G401 (cell line): Measurements from ENCODE around the gene SCGB1D4. TPM values are rescaled to one million over a fixed set of nuclear protein-coding genes. Genes with fewer than 3 reads are reported as not detected.
A peak's percentile ranks its signal among the peaks of the same experiment; 100 is the strongest.
"Not testable (repeated sequence)": the region's sequence is repeated elsewhere in the genome, so short reads cannot be mapped to it uniquely, and the experiment has no call there.

Source experiments
- DNase-seq: peaks from one replicate; pipeline ENCODE4 v3.0.0-alpha.2; 2015; ENCODE audit warnings: low spot score
- in situ Hi-C: cut with HindIII; loops from 2 replicates; pipeline ENCODE4 v1.10.0; 2016; ENCODE audit warnings: low sequenced_read_pairs, mixed read lengths
- total RNA-seq: library from RNA; depleted of rRNA; stranded (reverse); fragments of >200 nt; shearing (Covaris generic); gene quantifications from 2 replicates; pipeline ENCODE4 v1.2.3, GENCODE V29; 2014; rRNA removed

The SCGB1D4 gene, protein sequence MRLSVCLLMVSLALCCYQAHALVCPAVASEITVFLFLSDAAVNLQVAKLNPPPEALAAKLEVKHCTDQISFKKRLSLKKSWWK
- not detected in 2 replicates for total RNA-seq

DNA sequence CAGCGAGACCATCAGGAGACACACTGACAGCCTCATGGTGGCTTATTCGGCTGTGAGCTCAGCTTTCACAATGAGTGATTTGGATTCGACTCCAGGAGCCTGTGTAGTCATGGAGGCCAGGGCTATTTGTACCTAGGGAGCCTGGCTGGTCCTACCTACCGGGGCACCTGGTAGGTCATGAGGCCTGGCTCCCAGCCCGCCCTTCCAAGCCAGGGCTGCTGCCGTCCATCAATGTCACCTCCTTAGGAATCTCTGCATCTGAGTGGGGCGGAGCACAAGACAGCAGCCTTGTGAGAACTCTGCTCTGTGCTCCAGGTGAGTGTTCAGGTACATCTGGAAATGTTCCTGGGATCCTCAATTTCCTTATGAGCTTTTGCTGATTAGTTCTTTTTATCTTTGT, at the start of gene SCGB1D4:
Gene SCGB1D4, minus strand, starts transcription at position 101 of the 400 bp plus-strand sequence. Its CDS starts 65 bp downstream, at position 36.
- in situ Hi-C loops, result no loop called here
- no peak for DNase-seq

DNA sequence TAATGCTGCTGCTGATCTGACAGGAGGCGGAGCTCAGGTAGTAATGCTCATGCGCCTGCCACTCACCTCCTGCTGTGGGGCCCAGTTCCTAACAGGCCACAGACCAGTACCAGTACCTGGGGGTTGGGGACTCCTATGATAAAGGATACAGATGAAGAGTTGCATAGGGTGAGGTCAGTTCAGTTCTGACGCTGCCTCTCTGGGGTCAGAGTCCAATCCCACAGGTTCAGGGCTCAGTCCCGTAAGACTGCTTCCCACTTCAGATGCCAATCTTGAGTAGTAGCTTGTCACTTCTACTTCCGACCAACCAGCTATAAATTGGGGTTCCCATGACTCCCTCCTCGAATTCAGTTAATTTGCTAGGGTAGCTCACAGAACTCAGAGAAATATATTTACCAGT, 47.0 kb upstream of the SCGB1D4 start:
- no peak for DNase-seq
- in situ Hi-C loops, result no loop called here

DNA sequence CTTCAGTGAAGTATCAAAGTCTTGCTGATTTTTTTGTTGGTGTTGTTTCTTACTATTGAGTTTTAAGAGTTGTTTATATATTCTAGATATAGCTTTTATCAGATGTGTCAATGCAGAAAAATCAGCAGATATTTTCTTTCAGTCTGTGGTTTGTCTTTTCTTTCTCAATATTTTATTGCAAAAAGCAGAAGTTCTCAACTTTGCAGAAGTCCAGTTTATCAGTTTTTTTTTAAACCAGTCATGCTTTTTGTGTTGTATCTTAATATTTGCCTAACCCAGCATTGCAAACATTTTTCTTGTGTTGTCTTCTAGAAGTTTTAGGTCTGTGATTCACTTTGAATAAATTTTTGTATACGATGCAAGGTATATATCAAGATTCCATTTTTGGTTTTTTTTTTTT, 45.3 kb upstream of the SCGB1D4 start:
- in situ Hi-C loops, result no loop called here
- no peak for DNase-seq

DNA sequence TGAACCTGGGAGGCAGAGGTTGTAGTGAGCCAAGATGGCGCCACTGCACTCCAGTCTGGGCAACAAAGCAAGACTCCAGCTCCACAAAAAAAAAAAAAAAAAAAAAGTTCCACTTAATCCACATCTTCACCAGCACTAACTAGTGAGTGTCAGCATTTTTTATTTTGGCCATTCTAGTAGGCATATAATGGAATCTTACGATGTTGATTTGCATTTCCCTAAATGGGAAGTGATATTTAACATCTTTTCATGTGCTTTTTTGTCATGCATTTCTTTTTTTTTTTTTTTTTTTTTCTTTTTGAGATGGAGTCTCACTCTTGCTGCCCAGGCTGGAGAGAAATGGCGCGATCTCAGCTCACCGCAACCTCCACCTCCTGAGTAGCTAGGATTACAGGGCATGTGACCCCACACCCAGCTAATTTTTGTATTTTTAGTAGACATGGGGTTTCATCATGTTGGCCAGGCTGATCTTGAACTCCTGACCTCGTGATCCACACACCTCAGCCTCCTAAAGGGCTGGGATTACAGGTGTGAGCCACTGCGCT, 44.8 kb upstream of the SCGB1D4 start:
- DNase-seq, in situ Hi-C loops: not testable (repeated sequence)

DNA sequence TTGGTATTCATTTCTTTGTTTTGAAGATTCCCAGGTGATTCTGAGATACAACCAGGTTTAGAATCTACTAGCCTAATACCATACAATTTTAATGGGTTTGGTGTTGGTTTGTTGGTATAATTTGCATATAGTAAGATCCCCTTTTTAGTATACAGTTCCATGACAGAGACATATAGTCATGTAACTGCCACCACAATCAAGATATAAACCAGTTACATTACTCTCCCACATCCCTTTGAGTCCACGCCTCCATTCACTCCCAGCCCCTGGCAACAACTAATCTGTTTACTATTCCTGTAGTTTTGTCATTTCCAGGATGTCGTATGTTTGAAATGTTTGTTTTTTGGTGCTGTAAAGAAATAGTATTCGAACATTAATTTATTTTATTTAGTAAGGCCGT, 42.7 kb upstream of the SCGB1D4 start:
- in situ Hi-C loops, result no loop called here
- no peak for DNase-seq

DNA sequence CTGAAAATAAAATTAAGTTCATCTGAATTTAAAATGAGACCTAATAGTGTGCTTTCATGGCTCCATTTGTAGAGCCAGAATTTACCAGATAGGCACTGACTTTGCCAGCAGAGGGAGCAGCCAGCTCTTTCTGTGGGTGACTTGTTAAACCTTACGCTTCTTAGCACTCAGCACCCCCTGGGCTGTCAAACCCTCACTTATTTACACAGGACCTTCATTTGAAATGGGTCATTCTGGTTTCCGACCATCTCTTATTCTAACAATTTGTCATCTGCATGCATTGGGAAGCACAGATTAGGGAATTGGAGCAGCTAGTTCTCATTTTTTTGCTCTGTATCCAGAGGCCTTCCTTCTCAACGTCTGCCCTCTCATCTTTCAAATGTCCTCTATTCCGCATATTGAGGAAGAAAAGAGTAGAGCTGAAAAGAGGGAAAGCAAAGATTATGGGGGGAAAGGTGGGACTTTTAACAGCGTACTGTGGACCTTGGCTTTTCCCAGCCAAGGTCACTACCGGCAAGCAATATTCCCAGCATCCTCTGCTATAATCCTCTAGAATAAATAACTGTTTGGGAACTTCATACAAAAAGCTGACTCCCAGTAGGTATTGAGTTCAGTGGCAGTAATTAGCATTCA, 41.5 kb upstream of the SCGB1D4 start:
- in situ Hi-C loops, result no loop called here

DNA sequence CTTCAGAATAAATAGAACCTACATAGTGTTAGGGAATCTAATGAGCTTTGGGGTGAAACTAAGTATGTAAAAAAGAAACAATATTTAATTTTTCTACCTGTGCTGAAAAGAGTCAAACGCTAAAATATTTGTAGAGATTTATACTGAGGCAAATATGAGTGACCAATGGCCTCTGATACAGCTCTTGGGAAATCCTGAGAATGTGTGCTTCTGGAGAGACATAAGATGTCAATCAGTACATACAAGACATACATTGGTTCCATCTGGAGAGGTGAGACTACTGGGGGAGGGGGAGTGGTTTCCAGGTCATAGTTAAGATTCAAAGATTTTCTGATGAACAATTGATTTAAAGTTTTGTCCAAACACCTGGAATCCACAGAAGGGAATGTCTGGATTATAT, 39.3 kb upstream of the SCGB1D4 start:
- in situ Hi-C loops, result no loop called here
- DNase-seq, result no peak

More for the DNA sequence above, 41.5 kb upstream of the SCGB1D4 start:
- DNase-seq, result peak; percentile 91

DNA sequence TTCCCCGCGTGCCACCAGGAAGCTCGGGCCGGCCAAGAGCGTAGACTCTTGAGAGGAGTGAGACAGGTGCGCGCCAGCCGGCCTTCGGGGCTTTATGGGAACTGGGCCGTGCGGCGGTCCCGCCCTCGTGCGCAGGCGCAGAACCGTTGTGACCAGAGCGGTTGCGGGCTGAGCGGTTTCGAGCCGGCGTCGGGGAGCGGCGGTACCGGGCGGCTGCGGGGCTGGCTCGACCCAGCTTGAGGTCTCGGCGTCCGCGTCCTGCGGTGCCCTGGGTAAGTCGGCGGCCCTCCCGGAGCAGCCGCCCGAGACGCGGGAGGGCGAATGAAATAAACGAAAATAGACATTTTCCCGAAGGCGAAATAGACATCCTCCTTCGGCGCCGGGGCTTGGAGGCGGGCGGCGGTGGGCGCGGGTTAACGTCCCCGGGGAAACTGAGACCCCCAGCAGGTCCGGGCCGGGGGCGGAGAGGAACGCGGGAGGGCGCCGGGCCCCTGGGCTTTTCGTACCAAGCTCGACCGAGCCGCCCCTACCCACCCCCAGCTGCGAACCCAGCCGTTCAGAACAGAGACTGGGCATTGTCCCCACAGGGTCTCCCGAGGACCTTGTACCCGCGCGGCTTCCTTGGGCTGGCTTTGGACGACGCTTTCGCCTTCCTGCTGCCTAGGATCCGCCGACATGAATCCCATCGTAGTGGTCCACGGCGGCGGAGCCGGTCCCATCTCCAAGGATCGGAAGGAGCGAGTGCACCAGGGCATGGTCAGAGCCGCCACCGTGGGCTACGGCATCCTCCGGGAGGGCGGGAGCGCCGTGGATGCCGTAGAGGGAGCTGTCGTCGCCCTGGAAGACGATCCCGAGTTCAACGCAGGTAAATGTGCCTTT, 38.7 kb upstream of the SCGB1D4 start, which contains the start of gene ASRGL1:
Gene ASRGL1, plus strand, starts transcription at position 146 of the 879 bp plus-strand sequence. Its CDS starts 530 bp downstream, at position 676.
- peak; percentile 87 for DNase-seq
- in situ Hi-C loops, result no loop called here

DNA sequence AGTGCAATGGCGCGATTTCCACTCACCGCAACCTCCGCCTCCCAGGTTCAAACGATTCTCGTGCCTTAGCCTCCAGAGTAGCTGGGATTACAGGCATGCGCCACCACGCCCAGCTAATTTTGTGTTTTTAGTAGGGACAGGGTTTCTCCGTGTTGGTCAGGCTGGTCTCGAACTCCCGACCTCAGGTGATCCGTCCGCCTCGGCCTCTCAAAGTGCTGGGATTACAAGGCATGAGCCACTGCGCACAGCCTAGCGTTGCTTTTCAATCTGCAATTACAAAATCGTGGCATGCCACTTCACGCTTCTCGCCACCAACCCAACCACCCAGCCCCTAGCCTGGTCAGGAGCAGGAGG, 38.1 kb upstream of the SCGB1D4 start:
- in situ Hi-C loops, result not testable (repeated sequence)

DNA sequence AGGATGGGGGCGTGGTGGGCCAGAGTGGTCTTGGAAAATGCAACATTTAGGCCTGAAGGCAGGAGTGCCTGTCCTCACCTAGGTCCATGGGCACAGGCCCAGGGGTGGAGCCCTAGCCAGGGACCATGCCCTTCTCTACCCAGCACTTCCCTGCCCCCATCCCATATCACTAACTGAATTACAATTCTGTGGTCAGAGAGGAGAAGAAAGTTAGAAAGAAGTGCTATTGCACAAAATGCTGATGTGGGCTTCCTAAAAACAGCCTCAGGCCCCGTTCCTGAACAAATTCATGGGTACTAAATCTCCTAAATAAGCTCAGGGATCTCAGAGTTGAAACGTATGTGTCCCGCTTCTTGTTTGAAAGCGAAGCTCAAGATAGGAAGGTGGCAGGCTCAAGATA, 34.9 kb upstream of the SCGB1D4 start:
- in situ Hi-C loops, result no loop called here
- no peak for DNase-seq

More for the DNA sequence above, 38.1 kb upstream of the SCGB1D4 start:
- not testable (repeated sequence) for DNase-seq

DNA sequence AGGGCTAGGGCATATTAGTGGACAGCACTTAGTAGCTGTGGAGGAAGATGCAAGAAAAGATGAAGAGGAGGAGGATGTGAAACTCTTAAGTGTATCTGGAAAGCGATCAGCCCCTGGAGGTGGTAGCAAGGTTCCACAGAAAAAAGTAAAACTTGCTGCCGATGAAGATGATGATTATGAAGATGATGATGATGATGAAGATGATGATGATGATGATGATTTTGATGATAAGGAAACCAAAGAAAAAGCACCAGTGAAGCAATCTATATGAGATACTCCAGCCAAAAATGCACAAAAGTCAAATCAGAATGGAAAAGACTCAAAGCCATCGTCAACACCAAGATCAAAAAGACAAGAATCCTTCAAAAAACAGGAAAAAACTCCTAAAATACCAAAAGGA, 32.4 kb upstream of the SCGB1D4 start:
- DNase-seq, in situ Hi-C loops: not testable (repeated sequence)

DNA sequence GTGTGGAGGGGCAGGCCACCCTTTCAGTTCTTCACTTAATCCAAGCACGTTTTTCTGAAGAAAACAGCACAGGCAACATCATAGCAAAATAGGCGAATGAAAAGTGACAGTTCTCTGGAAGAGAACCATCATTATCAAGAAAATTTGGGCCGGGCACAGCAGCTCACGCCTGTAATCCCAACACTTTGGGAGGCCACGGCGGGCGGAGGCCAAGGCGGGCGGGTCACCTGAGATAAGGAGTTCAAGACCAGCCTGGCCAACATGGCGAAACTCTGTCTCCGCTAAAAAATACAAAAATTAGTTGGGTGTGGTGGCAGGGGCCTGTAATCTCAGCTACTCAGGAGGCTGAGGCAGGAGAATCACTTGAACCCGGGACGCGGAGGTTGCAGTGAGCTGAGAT, 28.7 kb upstream of the SCGB1D4 start:
- DNase-seq, in situ Hi-C loops: not testable (repeated sequence)

DNA sequence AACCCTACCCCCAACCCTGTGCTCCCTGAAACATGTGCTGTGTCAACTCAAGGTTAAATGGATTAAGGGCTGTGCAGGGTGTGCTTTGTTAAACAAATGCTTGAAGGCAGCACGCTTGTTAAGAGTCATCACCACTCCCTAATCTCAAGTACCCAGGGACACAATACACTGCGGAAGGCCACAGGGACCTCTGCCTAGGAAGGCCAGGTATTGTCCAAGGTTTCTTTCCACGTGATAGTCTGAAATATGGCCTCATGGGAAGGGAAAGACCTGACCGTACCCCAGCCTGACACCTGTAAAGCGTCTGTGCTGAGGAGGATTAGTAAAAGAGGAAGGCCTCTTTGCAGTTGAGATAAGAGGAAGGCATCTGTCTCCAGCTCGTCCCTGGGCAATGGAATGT, 27.8 kb upstream of the SCGB1D4 start:
- not testable (repeated sequence) for DNase-seq

DNA sequence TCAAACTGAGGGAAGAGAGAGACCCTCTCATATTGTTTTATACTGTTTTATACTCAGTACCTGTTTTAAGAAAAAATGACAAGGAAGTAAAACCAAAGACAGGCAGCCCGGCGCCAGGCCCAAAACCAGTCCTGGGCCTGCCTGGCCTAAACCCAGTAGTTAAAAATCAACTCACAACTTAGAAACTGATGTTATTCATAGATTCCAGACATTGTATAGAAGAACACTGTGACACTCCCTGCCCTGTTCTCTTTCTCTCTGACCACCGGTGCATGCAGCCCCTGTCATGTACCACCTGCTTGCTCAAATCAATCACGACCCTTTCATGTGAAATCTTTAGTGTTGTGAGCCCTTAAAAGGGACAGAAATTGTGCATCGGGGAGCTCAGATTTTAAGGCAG, 26.9 kb upstream of the SCGB1D4 start:
- in situ Hi-C loops, DNase-seq: not testable (repeated sequence)

More for the DNA sequence above, 27.8 kb upstream of the SCGB1D4 start:
- in situ Hi-C loops, result not testable (repeated sequence)

DNA sequence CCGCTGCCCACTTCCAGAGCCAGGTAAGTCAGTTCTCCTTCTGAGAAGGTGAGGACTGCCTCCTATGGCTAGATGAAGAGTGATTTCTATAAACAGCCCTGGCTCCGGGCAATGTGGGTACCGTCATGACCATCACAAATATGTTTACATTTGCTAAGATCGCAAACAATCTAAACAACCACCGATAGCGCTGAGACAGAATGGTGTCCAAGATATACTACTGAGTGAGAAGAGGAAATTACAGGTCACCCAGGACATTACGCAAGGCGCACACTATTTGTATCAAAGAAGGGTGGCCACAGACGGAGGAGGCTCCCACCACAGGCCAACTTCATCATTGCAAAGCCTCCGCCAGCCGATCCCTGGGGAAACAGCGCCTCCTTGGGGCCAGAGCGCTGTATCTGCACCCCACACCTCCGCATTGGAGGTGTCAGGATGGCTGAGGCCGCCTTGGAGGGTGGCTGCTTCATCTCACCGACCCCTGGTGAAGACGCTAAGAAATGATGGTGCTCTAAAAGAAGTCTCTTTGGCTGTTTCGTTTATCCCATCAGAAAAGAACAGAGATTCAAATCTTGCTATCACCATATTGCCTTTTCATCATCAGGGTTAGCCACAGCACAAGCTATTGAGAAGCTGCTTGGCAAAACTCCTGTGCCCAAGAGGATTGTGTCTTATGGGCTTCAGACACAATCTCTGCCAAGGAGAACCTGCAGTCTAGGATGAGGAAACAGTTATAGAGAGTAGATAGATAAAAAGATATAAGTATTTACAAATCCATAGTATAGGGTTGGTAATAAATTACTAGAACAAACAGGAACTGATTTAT, 26.1 kb upstream of the SCGB1D4 start:
- in situ Hi-C loops, result no loop called here

DNA sequence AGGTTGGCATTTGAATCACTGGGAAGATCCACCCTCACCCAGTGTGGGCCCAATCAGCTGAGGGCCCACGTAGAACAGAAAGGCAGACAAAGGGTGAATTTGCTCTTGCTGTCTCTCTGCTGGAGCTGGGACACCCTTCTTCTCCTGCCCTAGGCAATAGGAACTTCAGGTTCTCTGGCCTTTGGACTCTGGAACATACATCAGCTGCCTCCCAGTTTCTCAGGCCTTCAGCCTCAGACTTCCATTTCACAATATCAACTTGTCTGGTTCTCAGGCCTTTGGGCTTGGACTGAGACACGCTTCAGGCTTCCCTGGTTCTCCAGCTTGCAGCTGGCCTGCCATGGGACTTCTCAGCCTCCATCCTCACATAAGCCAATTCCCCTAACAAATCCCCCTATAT, 23.6 kb upstream of the SCGB1D4 start:
- no peak for DNase-seq
- in situ Hi-C loops, result no loop called here

More for the DNA sequence above, 26.1 kb upstream of the SCGB1D4 start:
- peak; percentile 20 for DNase-seq

DNA sequence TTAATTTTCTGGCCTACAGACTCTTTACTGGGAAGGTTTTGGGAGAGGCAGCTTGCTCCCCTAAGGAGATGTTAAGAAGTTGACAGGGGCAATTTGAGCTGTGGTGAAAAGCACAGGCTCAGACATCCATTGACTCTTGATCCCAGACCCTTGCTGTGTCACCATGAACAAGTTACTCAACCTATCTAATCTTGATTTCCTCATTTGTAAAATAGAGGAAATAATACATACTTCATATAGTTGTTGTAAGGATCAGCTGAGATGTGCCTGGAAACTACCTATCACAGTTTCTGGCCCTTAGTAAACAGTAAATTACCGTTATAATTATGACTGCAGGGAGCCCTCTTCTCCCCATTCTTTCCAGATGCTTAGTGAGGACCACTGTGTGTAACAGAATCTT, 16.6 kb upstream of the SCGB1D4 start:
- DNase-seq, result no peak
- in situ Hi-C loops, result no loop called here

DNA sequence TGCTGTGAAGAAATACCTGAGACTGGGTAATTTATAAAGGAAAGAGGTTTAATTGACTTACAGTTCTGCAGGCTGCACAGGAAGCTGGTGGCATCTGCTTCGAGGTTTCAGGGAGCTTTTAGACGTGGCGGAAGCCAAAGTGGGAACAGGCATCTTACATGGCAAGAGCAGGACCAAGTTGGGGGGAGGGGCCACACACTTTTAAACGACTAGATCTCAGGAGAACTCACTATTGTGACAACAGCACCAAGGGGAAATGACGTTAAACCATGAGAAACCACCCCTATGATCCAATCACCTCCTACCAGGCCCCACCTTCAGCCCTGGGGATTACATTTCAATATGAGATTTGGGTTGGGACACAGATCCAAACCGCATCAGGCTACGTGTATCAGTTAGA, 11.1 kb upstream of the SCGB1D4 start:
- in situ Hi-C loops, result no loop called here
- DNase-seq, result no peak

DNA sequence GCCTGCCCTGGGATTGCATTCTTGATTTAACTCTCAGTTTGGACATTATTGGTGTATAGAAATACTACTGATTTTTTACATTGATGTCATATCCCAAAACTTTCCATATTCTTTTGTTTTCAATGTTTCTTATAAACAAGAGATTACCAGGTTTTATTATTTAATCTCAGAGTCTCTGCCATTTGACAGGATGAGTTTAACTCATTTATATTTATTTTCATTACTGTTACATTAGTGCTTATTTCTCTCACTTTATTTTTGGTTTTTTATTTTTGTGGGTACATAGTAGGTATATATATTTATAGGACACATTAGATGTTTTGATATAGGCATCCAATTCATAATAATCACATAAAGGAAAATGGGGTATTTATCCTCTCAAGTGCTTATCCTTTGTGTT, 9.1 kb upstream of the SCGB1D4 start:
- DNase-seq, result no peak
- in situ Hi-C loops, result no loop called here
